ENCODE measurements around the gene DNAJC25.

DNA sequence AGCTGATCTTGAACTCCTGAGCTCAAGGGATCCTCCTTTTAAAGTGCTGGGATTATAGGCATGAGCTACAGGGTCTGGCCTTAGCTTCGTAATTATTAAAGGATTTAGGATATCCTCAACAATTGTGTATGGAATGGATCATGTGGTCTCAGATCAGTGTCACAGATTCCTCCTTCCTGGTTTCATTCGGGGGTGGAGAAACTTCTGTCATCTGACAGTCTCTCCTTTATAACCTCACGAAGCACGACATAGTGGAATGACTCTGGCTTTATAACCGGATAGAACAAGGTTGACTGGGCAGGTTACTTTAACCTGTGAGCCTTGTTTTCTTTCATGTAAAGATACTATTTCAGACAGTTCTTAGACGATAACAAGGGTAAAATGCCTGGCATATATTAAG is 25.9 kb downstream of the DNAJC25 start:
- TF ChIP-seq, protein P1, sequence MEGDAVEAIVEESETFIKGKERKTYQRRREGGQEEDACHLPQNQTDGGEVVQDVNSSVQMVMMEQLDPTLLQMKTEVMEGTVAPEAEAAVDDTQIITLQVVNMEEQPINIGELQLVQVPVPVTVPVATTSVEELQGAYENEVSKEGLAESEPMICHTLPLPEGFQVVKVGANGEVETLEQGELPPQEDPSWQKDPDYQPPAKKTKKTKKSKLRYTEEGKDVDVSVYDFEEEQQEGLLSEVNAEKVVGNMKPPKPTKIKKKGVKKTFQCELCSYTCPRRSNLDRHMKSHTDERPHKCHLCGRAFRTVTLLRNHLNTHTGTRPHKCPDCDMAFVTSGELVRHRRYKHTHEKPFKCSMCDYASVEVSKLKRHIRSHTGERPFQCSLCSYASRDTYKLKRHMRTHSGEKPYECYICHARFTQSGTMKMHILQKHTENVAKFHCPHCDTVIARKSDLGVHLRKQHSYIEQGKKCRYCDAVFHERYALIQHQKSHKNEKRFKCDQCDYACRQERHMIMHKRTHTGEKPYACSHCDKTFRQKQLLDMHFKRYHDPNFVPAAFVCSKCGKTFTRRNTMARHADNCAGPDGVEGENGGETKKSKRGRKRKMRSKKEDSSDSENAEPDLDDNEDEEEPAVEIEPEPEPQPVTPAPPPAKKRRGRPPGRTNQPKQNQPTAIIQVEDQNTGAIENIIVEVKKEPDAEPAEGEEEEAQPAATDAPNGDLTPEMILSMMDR (IDR thresholded peaks at IDR 0.05; ENCODE audit: low read depth, low read length), result no peak
- no peak for TF ChIP-seq EZH2phosphoT487 (IDR thresholded peaks at IDR 0.05; ENCODE audit: low read depth)
